Calu3 (cell line): ENCODE data around the gene ANXA3. TPM values are rescaled to one million over a fixed set of nuclear protein-coding genes. Genes with fewer than 3 reads are reported as not detected.

Experiments used
- BruUV-seq: library from RNA; stranded (reverse); fragments of 400-500 nt; replicated peaks from 2 replicates; lab custom pipeline; 2021; lab: Mats Ljungman, UMichigan
- CTCF ChIA-PET: fragments of 300-600 bp; sonication (Branson Sonifier 250); formaldehyde crosslinking; loops from one replicate; lab custom pipeline; 2022; ENCODE audit warnings: antibody characterized with exemption; lab: Charles Lee
- DNase-seq: peaks from one replicate; pipeline ENCODE4 v3.0.0; 2022
- H3K27ac Mint-ChIP-seq: one replicate; pipeline ENCODE4 v1.8.0; 2022; ENCODE audit warnings: mixed read lengths; ENCODE audit not compliant: unreplicated experiment
- H3K27me3 Mint-ChIP-seq: one replicate; pipeline ENCODE4 v1.8.0; 2022; ENCODE audit warnings: mixed read lengths; ENCODE audit not compliant: unreplicated experiment
- H3K36me3 Mint-ChIP-seq: one replicate; pipeline ENCODE4 v1.8.0; 2022; ENCODE audit warnings: mild to moderate bottlenecking, moderate library complexity, mixed read lengths; ENCODE audit not compliant: insufficient read depth, unreplicated experiment
- H3K4me1 Mint-ChIP-seq: one replicate; pipeline ENCODE4 v1.8.0; 2022; ENCODE audit warnings: mild to moderate bottlenecking, low read depth, mixed read lengths; ENCODE audit not compliant: unreplicated experiment
- H3K4me3 Mint-ChIP-seq: one replicate; pipeline ENCODE4 v1.8.0; 2022; ENCODE audit warnings: mild to moderate bottlenecking, low read depth, moderate library complexity, mixed read lengths; ENCODE audit not compliant: unreplicated experiment
- H3K9me3 Mint-ChIP-seq: one replicate; pipeline ENCODE4 v1.8.0; 2022; ENCODE audit warnings: low read depth, mixed read lengths; ENCODE audit not compliant: unreplicated experiment
- intact Hi-C: fragments of 100-400 bp; cut with micrococcal nuclease; formaldehyde crosslinking; loops from one replicate; pipeline ENCODE4 v1.10.0; 2022; ENCODE audit not compliant: unreplicated experiment
- total RNA-seq: library from RNA; stranded (reverse); gene quantifications from 2 replicates; pipeline ENCODE4 v1.2.3, GENCODE V29; 2022
- TF ChIP-seq, protein P1 (sequence below): fragments of 200-600 bp; IDR thresholded peaks from one replicate; pipeline ENCODE4 v1.8.0; 2022; ENCODE audit warnings: antibody characterized with exemption; ENCODE audit not compliant: unreplicated experiment

Gene ANXA3
- total RNA-seq, 1 experiment from 2014 or later, result 188 TPM

DNA sequence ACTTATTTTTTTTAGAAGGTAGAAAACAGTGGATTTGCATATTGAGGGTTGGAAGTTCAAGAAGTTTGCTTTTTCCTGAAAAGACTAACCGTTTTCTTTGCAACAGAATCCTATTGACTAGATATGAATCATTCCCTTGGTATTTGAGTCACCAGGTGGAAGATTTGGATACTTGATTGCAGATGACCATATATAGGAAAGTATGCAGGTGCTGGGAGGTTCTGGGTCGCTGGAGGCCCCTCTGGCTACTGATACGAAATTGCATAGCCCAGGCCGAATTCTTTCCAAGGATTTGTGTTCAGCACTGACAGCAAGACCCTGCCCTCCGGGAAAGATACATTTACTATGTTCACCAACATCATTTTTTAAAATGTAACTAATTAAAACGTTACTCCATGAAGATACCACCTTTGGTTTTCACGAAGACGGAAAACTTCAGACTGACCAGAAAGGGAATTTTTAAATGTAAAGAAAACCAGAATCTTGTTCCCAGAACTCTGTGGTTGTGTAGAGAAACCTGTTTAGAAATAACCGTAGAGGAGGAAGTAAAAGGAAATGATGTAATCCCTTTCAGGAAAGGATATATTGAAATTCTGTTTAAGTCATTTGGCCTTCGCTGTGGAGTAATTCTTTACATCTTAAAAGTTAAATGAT, 946 bp downstream of the ANXA3 start:
- Mint-ChIP-seq H3K4me1 (peaks cover 36% of the 10 kb centered on the region), H3K9me3 (no peaks in the 10 kb centered on the region), H3K4me3 (peak overlapping the region; percentile 86), H3K27ac (peak overlapping the region; percentile 96), H3K36me3 (peaks cover 57% of the 10 kb centered on the region), H3K27me3 (no peaks in the 10 kb centered on the region)
- BruUV-seq, result no TSS peak
- intact Hi-C loops, result loop anchor here (1.0 kb wide), 2 partner anchors 17 to 18 kb away; no protein-coding TSS in a partner anchor
- CTCF ChIA-PET, result no interaction called here
- DNase-seq, result peak; percentile 74
- TF ChIP-seq, protein P1, sequence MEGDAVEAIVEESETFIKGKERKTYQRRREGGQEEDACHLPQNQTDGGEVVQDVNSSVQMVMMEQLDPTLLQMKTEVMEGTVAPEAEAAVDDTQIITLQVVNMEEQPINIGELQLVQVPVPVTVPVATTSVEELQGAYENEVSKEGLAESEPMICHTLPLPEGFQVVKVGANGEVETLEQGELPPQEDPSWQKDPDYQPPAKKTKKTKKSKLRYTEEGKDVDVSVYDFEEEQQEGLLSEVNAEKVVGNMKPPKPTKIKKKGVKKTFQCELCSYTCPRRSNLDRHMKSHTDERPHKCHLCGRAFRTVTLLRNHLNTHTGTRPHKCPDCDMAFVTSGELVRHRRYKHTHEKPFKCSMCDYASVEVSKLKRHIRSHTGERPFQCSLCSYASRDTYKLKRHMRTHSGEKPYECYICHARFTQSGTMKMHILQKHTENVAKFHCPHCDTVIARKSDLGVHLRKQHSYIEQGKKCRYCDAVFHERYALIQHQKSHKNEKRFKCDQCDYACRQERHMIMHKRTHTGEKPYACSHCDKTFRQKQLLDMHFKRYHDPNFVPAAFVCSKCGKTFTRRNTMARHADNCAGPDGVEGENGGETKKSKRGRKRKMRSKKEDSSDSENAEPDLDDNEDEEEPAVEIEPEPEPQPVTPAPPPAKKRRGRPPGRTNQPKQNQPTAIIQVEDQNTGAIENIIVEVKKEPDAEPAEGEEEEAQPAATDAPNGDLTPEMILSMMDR, result no peak

DNA sequence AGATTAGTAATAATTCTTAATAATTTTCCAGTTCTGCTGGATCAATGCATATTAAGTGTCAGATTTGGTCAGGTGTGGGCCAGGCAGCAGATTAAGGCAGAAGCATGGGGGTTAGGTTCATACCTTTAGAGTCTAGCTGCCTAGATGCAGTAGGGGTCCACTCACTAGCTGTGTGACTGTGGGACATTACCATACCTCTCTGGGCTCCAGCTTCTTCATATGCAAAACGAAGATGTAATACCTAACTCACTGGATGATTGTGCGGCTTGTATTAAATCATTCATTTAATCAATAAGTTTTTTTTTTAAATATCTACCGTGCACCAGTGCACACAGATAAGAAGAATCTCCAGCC, 1.4 kb downstream of the ANXA3 start:
- CTCF ChIA-PET, result interaction anchor here (1.1 kb wide), 1 partner anchor 16 kb away, joined by 3 read pairs; no protein-coding TSS in a partner anchor
- TF ChIP-seq, protein P1, result no peak
- H3K27ac Mint-ChIP-seq, result peak overlapping the region; percentile 96

DNA sequence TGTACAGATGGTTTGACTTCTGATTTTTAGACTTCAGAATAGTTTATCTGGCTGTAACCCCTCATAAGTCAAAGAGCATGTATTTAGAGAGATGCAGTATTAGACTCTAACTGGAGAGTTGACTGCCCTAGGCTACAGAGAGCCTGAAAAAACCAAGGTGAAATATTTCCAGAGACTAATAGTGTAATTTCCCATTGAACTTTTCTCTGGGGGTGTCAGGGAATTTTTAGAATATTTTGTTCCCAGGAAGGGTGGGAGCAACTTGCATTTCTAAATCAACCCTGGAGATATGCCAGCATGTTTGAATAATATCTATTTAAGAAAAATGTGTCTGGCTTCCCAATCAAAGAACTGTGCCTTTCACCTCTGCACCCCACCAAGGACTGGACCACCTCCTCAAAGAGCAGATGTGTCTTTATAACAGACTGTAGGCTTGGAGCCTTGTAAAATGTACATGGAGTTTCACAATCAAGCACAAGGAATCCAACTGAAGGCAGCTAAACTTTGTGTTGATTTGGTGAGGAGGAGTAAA, 2.0 kb downstream of the ANXA3 start:
- Mint-ChIP-seq H3K27me3 (no peaks in the 10 kb centered on the region), H3K4me3 (peak overlapping the region; percentile 86), H3K9me3 (no peaks in the 10 kb centered on the region), H3K27ac (peak overlapping the region; percentile 96), H3K36me3 (peaks cover 61% of the 10 kb centered on the region), H3K4me1 (peaks cover 44% of the 10 kb centered on the region)
- intact Hi-C loops, result no loop called here
- BruUV-seq, result no TSS peak
- DNase-seq, result no peak
- CTCF ChIA-PET, result interaction anchor here (1.1 kb wide), 1 partner anchor 16 kb away, joined by 3 read pairs; no protein-coding TSS in a partner anchor
- TF ChIP-seq, protein P1, result no peak

More for the DNA sequence above, 1.4 kb downstream of the ANXA3 start:
- H3K4me3 Mint-ChIP-seq, result peak overlapping the region; percentile 86
- no peaks in the 10 kb centered on the region for H3K9me3 Mint-ChIP-seq
- peaks cover 41% of the 10 kb centered on the region for H3K4me1 Mint-ChIP-seq
- peaks cover 58% of the 10 kb centered on the region for H3K36me3 Mint-ChIP-seq
- no peaks in the 10 kb centered on the region for H3K27me3 Mint-ChIP-seq
- intact Hi-C loops, result no loop called here
- no peak for DNase-seq
- TSS peak; percentile 53 for BruUV-seq

DNA sequence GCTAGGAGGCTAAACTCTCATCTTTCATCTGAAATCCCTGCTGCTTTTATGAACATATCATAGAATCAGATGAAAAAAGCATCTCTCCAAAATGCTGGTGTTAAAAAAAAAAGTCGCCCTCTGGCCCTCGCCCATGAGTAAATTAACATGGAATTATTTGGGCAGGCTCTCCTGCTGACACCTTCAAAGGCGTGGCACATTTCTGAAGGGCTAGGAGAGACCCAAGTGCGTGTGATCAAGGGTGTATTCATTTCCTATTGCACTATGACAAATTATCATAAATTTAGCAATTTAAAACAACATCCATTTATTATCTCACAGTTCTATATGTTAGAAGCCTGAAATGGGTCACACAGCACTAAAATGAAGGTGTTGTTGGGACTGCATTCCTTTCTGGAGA, 5.1 kb downstream of the ANXA3 start:
- CTCF ChIA-PET, result no interaction called here
- no peak for DNase-seq
- Mint-ChIP-seq H3K4me1 (peaks cover 44% of the 10 kb centered on the region), H3K27ac (peak overlapping the region; percentile 93), H3K36me3 (peaks cover 70% of the 10 kb centered on the region), H3K4me3 (no peak overlapping the region), H3K27me3 (no peaks in the 10 kb centered on the region), H3K9me3 (no peaks in the 10 kb centered on the region)
- intact Hi-C loops, result no loop called here
- TF ChIP-seq, protein P1, result no peak
- no TSS peak for BruUV-seq
